Sciatic nerve (tissue), 2 donors: ENCODE data around the gene ARMH1. TPM values are rescaled to one million over a fixed set of nuclear protein-coding genes. Genes with fewer than 3 reads are reported as not detected.
"Not testable (repeated sequence)": the region's sequence is repeated elsewhere in the genome, so short reads cannot be mapped to it uniquely, and the experiment has no call there.

Source experiments
- ATAC-seq: fragments of 200-7000 bp; cut with Tn5 transposase; one replicate; pipeline ENCODE4 v1.9.1; 2020; ENCODE audit warnings: mild to moderate bottlenecking, moderate library complexity
- DNase-seq: peaks from one replicate; pipeline ENCODE4 v3.0.0-alpha.2; 2020; ENCODE audit warnings: low spot score
- intact Hi-C: fragments of 100-400 bp; cut with DNase I; formaldehyde crosslinking; loops from one replicate; pipeline ENCODE4 v1.14.2; 2022
- total RNA-seq: library from RNA; stranded (reverse); fragmentation: NEBNext Ultra II Directional; extraction: Animal tissue kit (Norgen Biotek cat#: 25700); gene quantifications from one replicate; pipeline ENCODE4 v1.2.1, GENCODE V29; 2021
- donor health status: DM: no; HTN: no; CAD: no.
- donor health status: DM: no; HTN: no; CAD: no.

Gene ARMH1
- total RNA-seq, 1 donor from 2014 or later = 3.9 TPM

DNA sequence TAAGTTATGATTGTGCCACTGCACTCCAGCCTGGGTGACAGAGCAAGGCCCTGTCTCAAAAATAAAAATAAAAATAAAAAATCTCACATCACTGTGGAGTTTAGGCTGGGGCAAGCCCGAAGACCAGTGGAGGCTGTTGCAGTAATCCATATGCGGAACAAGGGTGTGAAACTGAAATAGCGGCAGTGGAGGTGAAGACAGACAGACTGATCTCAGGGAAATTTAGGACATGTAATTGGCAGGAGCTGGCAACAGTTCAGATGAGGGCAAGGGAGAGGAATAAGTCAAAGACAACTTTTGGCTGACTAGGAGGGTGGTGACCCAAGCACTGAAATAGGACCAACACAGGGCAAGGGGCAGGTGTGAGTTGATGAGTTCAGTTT lies 8.4 kb downstream of the ARMH1 start:
- ATAC-seq (no peak), DNase-seq (peak; percentile 23)
- intact Hi-C loops = no loop called here

DNA sequence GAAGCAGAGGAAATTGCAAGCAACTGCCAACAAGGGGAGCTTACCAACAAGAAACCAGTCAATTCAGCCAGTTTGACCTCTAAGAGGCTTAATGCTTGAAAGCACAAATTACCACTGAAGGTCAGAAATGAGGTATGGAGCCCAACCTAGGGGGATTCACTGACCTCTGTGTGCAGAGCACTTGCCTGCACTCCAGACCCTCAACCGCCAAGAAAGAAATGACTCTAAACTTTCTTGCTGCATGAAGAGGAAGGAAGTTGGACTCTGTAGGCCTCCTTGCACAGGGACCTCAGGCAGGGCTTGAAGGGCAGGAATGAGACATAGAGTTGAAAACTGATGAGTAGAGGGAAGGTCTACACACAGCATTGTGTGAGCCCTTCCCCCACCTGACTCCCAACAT lies 10.0 kb downstream of the ARMH1 start:
- no peak for ATAC-seq
- peak; percentile 25 for DNase-seq
- intact Hi-C loops = no loop called here

DNA sequence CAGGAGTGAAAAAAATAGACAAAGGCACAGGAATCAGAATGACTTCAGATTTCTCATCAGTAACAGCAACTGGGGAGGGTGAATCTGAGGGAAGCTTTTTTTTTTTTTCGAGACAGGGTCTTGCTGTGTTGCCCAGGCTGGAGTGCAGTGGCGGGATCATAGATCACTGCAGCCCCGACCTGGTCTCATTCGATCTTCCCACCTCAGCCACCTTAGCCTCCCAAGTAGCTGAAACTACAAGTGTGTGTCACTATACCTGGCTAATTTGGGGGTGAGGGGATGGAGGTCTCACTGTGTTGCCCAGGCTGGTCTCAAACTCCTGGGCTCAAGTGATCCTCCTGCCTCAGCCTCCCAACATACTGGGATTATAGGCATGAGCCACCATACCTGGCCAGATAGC lies 10.7 kb downstream of the ARMH1 start:
- ATAC-seq = no peak
- DNase-seq = no peak
- intact Hi-C loops = no loop called here

DNA sequence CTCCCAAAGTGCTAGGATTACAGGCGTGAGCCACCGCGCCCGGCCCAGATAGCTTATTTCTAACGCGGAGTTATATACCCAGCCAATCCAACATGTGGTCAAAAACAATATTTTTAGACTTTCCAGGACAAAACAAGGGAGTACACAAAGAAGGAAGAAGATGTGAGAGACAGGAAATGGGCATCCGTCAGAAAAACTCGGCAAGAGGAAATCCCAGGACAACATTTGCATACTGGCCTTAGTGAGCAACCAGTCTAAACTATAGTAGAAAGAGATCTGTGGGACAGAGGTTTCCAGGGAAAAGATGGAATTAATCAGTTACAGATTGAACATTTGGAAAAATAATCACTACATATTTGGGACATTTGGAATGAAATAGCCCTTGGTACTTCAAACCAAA lies 11.4 kb downstream of the ARMH1 start:
- DNase-seq = no peak
- ATAC-seq = no peak
- intact Hi-C loops = no loop called here

DNA sequence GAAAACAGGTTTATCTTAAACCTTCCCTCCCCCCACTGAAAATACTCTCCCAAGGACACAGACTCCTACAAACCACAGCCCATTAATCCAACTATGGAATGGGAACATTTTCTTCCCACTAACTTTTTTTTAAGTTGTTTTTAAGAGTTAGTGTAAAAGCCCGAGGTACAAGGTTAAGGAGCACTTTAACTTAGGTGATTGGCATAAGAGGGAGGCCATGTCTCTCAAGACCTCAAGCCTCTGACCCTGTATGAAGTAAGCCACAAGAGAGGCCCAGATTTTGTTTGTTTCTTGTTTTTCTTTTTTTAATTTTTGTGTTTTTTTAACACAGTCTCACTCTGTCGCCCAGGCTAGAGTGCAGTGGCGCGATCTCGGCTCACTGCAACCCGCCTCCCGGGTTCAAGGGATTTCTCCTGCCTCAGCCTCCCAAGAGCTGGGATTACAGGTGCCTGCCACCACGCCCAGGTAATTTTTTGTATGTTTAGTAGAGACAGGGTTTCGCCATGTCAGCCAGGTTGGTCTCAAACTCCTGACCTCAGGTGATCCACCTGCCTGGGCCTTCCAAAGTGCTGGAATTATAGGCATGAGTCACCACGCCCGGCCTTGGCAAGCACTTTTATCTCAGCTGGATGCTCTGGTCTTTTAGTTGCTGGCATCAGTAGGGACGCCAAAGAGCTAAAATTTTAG lies 14.4 kb downstream of the ARMH1 start:
- no peak for DNase-seq
- intact Hi-C loops = no loop called here
- no peak for ATAC-seq

DNA sequence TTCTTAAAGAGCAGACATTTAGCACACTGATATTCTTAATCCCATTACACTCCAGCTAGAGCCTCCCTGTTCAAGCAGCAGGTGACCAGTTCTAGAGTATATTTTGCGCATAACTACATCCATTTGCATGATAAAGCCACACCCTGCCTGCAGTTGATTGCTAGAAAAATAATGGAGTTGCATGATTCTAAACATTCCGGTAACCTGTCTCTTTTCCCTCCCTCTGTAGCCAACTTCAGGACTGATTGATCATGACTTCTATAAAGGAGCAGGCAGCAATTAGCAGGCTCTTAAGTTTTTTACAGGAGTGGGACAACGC lies 14.9 kb downstream of the ARMH1 start:
- intact Hi-C loops = no loop called here
- no peak for ATAC-seq
- DNase-seq = no peak

DNA sequence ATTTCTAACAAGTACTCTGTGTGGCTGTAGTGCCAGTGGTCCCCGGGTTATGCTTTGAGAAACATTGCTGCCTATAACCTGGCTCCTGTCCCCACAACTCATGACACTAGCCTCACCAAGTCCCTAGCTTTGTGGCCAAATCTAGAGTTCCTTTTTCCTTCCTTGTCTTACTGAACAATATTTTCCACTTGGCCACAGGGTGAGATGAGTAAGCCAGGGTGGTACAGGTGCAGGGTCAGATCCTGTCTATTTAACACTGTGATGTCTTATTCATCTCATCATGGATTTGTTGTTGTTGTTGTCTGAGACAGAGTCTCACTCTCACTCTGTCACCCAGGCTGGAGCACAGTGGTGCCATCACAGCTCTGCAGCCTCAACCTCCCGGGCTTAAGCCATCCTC lies 18.6 kb downstream of the ARMH1 start:
- ATAC-seq (no peak), DNase-seq (peak; percentile 7)
- intact Hi-C loops = no loop called here

DNA sequence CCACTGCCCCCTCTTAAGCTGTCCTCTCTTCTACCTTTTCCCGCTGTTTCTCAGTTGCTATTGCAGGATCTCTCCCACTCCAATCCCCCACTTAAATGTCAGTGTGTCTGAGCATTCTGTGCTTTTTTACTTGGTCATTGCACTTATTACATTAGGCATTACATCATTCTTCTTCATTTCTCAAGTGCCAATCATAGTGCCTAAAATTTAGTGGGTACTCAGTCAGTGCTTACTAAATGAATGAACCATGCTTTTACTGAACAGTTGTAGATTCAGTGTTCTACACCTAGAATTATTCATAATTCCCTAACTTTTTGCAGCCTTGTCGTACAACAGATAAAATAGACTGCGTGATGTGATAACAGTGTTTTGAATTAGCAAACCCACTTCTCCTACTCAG lies 19.4 kb downstream of the ARMH1 start:
- ATAC-seq = no peak
- DNase-seq = no peak
- intact Hi-C loops = no loop called here

DNA sequence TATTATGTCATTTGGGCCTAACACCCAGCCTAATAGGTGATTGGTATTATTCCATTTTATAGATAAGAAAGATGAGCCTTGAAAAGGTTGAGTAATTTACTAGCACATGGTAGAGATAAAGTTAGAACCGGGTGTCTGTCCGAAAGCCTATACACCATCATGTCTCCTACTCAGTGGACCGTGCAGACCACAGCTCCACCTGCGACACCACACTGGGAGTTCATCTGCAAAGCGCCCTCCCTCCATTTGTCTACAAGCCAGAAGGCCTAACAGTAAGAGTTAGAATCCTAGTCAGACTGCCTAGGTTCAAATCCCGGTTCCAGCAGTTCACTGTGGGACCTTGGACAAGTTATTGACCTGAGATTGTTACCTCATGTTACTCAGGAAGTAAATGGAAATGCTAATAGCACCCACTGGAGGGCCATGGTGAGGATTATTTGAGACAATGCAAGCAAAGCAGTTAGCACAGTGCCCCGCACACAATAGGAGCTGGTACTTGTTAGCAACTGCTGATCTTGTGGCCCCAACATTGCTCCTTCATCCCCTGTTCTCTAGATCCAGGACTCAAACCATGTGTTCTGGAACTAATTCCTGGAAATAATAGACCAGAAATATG lies 20.5 kb downstream of the ARMH1 start:
- ATAC-seq (no peak), DNase-seq (no peak)
- intact Hi-C loops = no loop called here

DNA sequence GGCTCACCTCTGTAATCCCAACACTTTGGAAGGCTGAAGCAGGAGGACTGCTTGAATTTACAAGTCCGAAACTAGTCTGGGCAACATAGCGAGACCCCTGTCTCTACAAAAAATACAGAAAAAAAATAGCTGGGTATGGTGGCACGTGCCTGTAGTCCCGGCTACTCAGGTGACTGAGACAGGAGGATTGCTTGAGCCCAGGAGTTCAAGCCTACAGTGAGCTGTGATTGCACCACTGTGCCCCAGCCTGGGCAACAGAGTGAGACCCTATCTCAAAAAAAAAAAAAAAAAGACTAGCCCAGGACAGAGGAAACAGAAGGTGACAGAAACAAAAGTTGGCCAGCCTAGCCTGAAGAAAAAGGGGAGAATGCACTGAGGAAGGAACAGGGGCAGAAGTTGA lies 21.2 kb downstream of the ARMH1 start:
- intact Hi-C loops = no loop called here
- ATAC-seq (no peak), DNase-seq (no peak)

DNA sequence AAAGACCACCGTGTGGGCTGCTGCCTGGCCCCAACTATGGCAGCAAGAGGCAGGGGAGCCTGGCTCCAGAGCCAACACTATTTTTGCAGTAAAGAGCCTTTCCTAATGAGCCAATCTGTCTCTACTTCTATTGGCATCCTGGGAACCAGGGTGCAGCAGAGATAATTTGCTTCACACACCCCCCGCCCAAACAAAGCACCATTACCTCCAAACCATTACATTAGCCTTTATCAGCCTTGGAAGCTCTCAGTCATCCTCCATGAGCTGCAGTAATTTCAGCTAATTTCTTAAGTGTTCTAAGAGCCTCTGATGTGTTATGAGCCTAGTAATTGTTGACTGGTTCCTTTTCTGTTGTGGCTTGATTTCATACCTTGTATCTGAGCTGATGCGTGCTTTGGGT lies 21.6 kb downstream of the ARMH1 start:
- DNase-seq (no peak), ATAC-seq (no peak)
- intact Hi-C loops = no loop called here

DNA sequence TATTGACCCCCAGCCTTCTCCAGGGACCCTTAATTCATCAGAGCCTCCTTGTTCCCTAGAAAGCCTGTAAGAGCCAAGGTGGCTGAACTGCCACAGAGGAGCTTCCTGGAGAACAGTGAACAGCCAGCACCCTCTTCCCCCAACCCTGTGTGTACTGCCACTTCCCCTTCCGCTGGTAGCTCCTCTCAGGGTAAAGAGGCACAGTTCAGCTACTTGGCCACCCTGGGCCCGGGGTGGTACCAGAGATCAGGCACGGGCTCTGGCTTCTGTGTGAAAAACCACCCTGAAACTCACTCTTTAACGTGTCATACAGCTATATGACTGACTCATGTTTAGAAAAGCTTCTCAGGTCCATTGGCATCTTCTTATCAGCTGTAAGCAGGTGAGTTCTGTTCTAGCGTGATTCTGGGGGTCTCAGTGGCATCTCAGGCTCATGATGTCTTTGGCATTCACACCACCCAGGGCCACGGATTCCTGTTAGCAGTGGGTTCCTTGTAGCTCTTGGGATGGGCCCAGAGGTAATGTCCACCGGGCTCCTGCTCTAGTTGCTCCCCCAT lies 22.4 kb downstream of the ARMH1 start:
- ATAC-seq (peak; percentile 59), DNase-seq (peak; percentile 49)
- intact Hi-C loops = no loop called here

DNA sequence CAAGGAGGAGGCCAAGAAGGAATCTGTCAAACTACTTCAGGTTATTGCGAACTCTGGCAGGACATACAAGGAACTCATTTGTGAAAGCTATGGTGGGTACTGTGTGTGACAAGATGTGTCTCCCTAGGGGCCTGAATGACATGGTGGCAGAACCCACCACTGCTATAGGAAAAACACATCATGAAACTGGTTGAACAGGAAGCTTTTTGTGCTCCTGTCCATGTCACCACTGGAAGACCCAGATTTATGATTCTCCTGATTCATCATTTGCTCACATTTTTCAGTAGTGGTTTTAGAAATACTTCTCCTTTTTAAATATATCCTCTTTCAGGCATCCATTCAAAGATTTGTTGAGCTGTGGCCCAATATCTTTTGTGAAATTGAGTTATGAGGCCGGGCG lies 23.6 kb downstream of the ARMH1 start:
- DNase-seq = no peak
- intact Hi-C loops = no loop called here
- ATAC-seq = no peak

DNA sequence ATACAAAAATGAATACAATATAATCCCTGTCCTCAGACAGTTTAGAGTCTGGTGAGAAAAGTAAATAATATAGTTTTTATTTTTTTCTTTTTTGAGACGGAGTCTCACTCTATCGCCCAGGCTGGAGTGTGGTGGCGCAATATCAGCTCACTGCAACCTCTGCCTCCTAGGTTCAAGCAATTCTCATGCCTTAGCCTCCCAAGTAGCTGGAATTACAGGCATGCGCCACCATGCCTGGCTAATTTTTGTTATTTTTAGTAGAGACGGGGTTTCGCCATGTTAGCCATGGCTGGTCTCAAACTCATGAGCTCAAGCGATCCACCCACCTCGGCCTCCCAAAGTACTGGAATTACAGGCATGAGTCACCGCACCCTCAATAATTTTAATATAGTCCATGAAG lies 24.9 kb downstream of the ARMH1 start:
- intact Hi-C loops, ATAC-seq, DNase-seq: not testable (repeated sequence)

DNA sequence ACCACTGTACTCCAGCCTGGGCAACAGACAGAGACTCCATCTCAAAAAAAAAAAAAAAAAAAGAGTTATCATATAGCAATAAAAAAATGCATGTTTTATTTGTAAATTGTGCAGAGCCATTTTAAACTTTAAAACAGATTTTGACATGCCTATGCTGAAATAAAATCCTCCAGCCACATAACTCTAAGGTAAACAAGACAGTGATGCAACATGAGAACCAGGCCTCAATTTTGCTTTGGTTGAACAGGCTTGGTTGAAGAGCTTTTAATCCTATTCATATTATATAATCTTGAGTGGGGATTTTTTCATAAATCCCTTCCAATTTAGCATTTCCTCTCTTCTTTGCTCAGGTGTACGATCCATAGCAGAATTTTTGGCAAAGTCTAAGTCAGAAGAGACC lies 26.1 kb downstream of the ARMH1 start:
- DNase-seq (no peak), ATAC-seq (no peak)
- intact Hi-C loops = no loop called here

DNA sequence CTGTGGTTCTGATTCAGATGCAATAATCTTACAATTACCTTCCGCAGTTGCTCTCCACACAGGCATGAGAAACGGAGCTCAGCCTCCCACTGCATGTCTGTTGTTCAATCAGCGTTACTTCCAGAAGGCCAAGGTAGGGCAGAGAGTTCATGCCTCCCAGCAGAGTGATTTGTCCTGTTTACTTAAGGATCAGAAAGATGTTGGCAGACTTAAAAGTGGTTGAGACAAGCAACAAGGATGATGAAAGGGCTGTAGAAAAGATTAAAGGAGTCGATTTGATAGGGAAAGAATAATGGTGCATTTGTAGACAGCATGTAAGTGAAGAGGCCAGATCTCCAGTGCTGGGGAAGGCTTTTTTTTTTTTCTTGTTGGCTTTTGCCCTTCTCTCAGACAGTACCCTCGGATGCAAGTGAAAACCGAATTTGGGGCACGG lies 26.6 kb downstream of the ARMH1 start:
- intact Hi-C loops = no loop called here
- DNase-seq (peak; percentile 6), ATAC-seq (no peak)

DNA sequence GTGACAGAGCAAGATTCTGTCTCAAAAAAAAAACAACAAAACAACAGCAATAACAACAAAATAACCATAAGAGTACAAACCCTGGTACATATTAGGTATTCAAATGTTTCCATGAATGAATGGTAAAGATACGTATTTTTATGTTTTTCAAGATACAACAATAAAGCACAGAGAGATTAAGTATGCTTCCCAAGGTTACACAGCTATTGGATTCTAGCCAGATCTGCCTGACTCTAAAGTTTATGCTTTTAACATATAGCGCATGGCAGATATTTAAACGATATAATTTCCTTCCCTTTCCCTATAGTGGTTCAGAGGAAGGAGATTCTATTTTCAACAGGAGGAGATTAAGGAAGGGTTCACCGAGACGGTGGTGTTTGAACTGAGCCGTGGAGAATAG lies 31.0 kb downstream of the ARMH1 start:
- intact Hi-C loops = no loop called here
- no peak for DNase-seq
- ATAC-seq = no peak

DNA sequence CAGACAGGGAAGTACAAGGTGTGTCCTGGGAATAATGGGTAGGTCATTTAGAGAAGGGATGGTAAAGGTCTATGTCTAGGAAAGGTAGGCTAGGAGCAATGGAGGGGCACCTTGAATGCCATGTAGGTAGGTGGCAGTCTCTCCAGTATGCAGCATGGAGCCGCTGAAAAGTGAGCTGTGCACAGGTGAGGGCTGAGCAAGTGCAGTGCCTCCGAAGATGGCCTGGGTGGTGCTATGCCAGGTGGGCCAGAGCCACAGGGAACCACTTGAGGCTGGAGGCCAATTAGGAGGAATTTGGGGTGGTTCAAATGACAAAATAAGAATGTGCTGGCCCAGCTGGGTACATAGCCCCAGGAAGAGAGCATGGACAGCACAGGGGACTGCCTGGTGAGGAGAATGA lies 31.4 kb downstream of the ARMH1 start:
- DNase-seq (no peak), ATAC-seq (no peak)
- intact Hi-C loops = no loop called here

DNA sequence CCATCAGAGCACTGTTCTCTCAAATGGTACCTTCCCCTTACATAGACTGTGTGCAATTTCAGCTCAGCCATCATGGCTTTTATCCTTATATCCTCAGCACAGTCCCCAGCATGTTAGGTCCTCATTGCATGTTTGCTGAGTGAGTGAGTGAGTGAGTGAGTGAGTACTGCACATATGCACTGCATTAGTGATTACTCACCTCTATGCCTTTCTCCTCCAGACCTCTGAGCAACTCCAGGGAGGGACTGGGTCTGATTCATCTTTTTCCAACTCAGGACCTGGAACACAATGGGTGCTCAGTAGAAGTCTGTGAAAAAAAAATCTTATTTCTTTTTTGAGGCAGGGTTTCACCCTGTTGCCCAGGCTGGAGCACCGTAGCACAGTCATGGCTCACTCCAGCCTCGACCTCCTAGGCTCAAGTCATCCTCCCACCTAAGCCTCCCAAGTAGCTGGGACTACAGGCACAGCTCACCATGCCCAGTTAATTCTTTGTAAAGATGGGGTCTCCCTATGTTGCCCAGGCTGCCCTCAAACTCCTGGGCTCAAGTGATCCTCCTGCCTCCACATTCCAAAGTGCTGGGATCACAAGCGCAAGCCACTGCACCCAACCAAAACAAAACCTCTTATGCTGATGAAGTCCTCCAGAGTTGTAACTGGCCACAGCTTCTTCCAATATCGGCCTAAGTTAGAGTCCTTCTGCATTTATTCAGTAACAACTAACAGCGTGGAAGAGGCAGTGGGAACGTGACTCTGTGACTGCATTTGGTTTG lies 32.8 kb downstream of the ARMH1 start:
- intact Hi-C loops = no loop called here
- DNase-seq = no peak
- ATAC-seq = no peak
